HT-29 (cell line): Measurements from ENCODE around the gene ELSPBP1. TPM values are rescaled to one million over a fixed set of nuclear protein-coding genes. Genes with fewer than 3 reads are reported as not detected.
"Not testable (repeated sequence)": the region's sequence is repeated elsewhere in the genome, so short reads cannot be mapped to it uniquely, and the experiment has no call there.

ENCODE experiments used
- DNase-seq: peaks from one replicate; pipeline ENCODE4 v3.0.0-alpha.2; 2015; ENCODE audit warnings: low spot score
- total RNA-seq: library from RNA; depleted of rRNA; stranded (reverse); fragments of >200 nt; shearing (Covaris generic); gene quantifications from 2 replicates; pipeline ENCODE4 v1.2.3, GENCODE V29; 2014; rRNA removed

ELSPBP1 gene
- not detected in 2 replicates for total RNA-seq

- DNase-seq, result no peak
Observed at GRCh38 chr19:47994209-47994802, at the start of gene ELSPBP1. Gene ELSPBP1 (plus strand): TSS chr19:47994632. CDS start chr19:48008668, 14,036 bp downstream.

GRCh38 chr19:47949852-47950521, 44.4 kb upstream of the ELSPBP1 start:
- not testable (repeated sequence) for DNase-seq

- not testable (repeated sequence) for DNase-seq
Observed at GRCh38 chr19:47952132-47952531, 42.3 kb upstream of the ELSPBP1 start.

GRCh38 chr19:47955936-47956335, 38.5 kb upstream of the ELSPBP1 start:
- DNase-seq, result not testable (repeated sequence)

GRCh38 chr19:47973529-47973928, 20.9 kb upstream of the ELSPBP1 start:
- DNase-seq, result no peak

GRCh38 chr19:47991191-47991808, 3.1 kb upstream of the ELSPBP1 start:
- DNase-seq, result no peak

GRCh38 chr19:47992070-47992469, 2.4 kb upstream of the ELSPBP1 start, which contains the start of gene BSPH1:
Gene BSPH1 (minus strand): TSS chr19:47992170. CDS start chr19:47992081, 89 bp downstream.
- no peak for DNase-seq

GRCh38 chr19:47996230-47996727, 1.8 kb downstream of the ELSPBP1 start:
- no peak for DNase-seq

GRCh38 chr19:47998800-47999199, 4.4 kb downstream of the ELSPBP1 start:
- no peak for DNase-seq

- DNase-seq, result no peak
Observed at GRCh38 chr19:48000846-48001245, 6.4 kb downstream of the ELSPBP1 start.

GRCh38 chr19:48004236-48004635, 9.8 kb downstream of the ELSPBP1 start:
- no peak for DNase-seq

GRCh38 chr19:48006762-48007161, 12.3 kb downstream of the ELSPBP1 start:
- DNase-seq, result peak; percentile 23

GRCh38 chr19:48010932-48011758, 16.7 kb downstream of the ELSPBP1 start:
- DNase-seq, result no peak

- DNase-seq, result no peak
Observed at GRCh38 chr19:48020686-48021085, 26.3 kb downstream of the ELSPBP1 start.

- DNase-seq, result no peak
Observed at GRCh38 chr19:48023011-48023410, 28.6 kb downstream of the ELSPBP1 start.

GRCh38 chr19:48023518-48023917, 29.1 kb downstream of the ELSPBP1 start:
- DNase-seq, result no peak

GRCh38 chr19:48025480-48025879, 31.0 kb downstream of the ELSPBP1 start:
- DNase-seq, result no peak

GRCh38 chr19:48029431-48029830, 35.0 kb downstream of the ELSPBP1 start:
- DNase-seq, result no peak

- DNase-seq, result no peak
Observed at GRCh38 chr19:48030073-48030472, 35.6 kb downstream of the ELSPBP1 start.

GRCh38 chr19:48033604-48034003, 39.2 kb downstream of the ELSPBP1 start:
- DNase-seq, result no peak

GRCh38 chr19:48036765-48037164, 42.3 kb downstream of the ELSPBP1 start:
- DNase-seq, result no peak
